GM12875 (cell line): Measurements from ENCODE around the gene SETD7.

ENCODE experiments used
- H3K4me3 ChIP-seq: one replicate; pipeline ENCODE4 v1.5.1; 2011; ENCODE audit warnings: low read depth, low read length, control low read depth
- TF ChIP-seq, protein P1 (sequence below): IDR thresholded peaks from 2 replicates; pipeline ENCODE4 v1.5.1; 2011; ENCODE audit warnings: low read depth, mild to moderate bottlenecking, control low read depth, inconsistent platforms, low read length, moderate library complexity, borderline replicate concordance; ENCODE audit not compliant: insufficient read depth

Gene SETD7

DNA sequence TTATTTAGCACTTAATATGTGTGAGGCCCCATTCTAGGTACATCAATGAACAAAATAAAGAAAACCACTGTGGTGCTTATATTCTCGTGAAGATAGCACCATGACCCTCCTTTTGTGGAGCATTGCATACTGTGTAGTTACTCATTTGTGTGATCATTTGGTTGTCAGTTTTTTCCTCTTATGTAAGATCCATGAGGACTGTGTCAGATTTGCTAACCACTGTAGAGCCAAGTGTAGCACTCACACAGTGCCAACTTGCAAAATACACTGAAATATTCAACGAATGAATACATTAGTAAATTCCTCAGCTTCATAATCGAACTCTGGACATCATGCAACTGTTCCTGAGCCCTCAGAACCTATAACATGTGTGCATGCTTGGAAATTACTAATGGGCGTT, 29.5 kb upstream of the SETD7 start:
- no peak overlapping the region for H3K4me3 ChIP-seq

DNA sequence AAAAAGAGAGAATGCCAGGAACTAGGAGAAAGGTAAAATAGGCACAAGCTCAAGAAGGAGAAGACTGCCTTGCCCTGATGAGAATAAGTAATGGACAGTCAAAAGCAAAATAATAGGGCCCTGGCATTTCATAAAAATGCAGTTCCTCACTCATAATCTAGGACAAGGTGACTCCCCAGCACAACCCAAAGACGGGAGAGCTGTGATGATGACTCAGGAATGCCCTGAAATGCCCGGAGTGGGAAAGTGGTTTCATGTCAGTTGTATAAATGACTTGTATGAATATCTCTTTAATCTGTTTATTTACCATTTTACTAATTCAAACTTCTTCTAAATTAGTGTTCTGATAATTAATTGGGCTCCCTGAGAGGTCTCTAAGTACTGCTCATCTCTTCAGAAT, 28.8 kb upstream of the SETD7 start:
- TF ChIP-seq, protein P1, sequence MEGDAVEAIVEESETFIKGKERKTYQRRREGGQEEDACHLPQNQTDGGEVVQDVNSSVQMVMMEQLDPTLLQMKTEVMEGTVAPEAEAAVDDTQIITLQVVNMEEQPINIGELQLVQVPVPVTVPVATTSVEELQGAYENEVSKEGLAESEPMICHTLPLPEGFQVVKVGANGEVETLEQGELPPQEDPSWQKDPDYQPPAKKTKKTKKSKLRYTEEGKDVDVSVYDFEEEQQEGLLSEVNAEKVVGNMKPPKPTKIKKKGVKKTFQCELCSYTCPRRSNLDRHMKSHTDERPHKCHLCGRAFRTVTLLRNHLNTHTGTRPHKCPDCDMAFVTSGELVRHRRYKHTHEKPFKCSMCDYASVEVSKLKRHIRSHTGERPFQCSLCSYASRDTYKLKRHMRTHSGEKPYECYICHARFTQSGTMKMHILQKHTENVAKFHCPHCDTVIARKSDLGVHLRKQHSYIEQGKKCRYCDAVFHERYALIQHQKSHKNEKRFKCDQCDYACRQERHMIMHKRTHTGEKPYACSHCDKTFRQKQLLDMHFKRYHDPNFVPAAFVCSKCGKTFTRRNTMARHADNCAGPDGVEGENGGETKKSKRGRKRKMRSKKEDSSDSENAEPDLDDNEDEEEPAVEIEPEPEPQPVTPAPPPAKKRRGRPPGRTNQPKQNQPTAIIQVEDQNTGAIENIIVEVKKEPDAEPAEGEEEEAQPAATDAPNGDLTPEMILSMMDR: no peak
- no peak overlapping the region for H3K4me3 ChIP-seq

More for the DNA sequence above, 29.5 kb upstream of the SETD7 start:
- TF ChIP-seq, protein P1: no peak

DNA sequence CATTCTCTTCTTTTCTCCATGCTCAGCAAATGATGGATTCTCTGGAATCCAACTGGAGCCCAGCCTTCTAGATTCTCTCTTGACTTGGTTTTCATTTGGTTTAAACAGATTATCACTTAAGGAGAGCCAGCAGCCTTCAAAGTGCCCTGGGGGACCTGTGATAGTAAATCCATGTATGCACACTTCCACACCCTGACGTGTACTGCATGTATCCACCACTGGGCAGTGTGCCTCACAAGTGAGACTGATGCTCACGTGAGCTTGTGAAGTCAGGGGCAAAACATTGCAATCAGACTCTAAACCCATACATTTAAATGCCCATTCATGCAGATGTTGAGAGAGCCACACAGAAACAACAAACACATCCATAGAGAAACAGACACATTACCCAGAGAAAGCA, 28.0 kb upstream of the SETD7 start:
- TF ChIP-seq, protein P1: no peak
- H3K4me3 ChIP-seq: no peak overlapping the region

DNA sequence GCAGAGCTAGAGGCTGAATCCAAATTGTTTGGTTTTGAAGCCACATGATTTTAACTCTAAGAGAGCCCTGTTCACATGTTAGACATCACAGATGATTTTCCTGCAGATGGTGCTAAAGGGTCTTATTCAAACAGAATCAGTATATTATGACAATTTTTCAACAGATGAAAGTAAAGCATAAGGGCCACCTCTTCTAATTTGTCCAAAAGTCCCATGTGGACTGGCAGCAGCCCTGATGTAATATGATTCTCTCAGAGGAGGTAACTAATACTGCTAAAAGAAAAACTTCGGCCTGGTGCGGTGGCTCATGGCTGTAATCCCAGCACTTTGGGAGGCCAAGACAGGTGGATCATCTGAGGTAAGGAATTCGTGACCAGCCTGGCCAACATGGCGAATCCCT, 26.0 kb upstream of the SETD7 start:
- no peak overlapping the region for H3K4me3 ChIP-seq

DNA sequence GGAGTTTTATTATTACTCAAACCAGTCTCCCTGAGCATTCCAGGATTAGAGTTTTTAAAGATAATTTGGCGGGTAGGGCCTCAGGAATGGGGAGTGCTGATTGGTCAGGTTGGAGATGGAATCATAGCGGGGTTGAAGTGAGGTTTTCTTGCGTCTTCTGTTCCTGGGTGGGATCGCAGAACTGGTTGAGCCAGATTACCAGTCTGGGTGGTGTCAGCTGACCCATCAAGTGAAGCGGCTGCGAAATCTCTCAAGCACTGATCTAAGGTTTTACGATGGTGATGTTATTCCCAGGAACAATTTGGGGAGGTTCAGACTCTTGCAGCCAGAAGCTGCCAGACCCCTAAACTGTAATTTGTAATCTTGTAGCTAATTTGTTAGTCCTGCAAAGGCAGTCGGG, 25.1 kb upstream of the SETD7 start:
- TF ChIP-seq, protein P1: no peak
- no peak overlapping the region for H3K4me3 ChIP-seq

More for the DNA sequence above, 26.0 kb upstream of the SETD7 start:
- TF ChIP-seq, protein P1: no peak

DNA sequence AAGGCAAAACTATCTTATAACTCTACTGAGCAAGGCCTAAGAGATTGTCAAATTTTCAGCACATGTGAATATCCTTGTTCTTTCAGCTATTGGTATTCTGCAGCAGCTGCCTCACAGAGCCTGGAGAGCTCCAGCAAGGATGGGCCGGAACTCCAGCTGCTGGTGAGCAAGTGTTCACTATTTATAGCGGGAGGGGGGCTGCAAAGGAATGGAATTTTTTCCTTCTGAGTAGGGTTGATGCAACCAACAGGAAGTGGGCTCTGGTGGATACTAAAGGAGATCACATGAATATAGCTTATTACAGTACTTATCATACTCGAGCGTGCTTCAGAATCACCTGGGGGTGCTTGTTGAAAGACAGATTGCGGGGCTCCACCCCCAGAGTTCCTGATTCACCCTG, 20.2 kb upstream of the SETD7 start:
- H3K4me3 ChIP-seq: no peak overlapping the region
- TF ChIP-seq, protein P1: no peak

DNA sequence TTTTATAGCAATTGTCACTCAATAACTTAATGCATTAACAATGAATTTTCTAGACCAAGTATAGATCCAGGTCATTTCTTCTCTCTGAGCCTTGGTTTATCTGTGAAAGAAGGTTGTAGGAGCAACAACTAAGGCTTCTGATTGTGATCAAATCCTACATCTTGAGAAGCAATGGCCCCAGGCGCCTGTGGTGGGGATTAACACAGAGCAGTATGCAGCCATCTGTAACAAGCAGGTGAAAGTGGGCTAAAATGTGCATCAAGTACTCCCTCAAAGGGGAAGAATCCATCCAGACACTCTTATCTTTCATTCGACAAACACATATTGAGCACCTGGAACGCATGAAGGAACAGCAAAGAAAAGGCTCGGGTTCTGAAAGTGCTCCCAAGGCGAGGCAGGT, 19.1 kb upstream of the SETD7 start:
- TF ChIP-seq, protein P1: no peak
- H3K4me3 ChIP-seq: no peak overlapping the region
